Type B pancreatic cell (in vitro differentiated cells): ENCODE measurements around the gene BLMH. TPM values are rescaled to one million over a fixed set of nuclear protein-coding genes. Genes with fewer than 3 reads are reported as not detected.

Experiments used
- DNase-seq: peaks from one replicate; pipeline ENCODE4 v3.0.0; 2021; ENCODE audit warnings: mixed read lengths; ENCODE audit not compliant: unreplicated experiment; ENCODE audit errors: extremely low spot score
- H3K27ac Mint-ChIP-seq: 2 replicates; pipeline ENCODE4 v1.8.0; 2021; ENCODE audit warnings: mild to moderate bottlenecking, mixed read lengths
- H3K27me3 Mint-ChIP-seq: 2 replicates; pipeline ENCODE4 v1.8.0; 2021; ENCODE audit warnings: mixed read lengths
- H3K36me3 Mint-ChIP-seq: 2 replicates; pipeline ENCODE4 v1.8.0; 2021; ENCODE audit warnings: mixed read lengths
- H3K4me1 Mint-ChIP-seq: one replicate; pipeline ENCODE4 v1.8.0; 2021; ENCODE audit warnings: mixed read lengths; ENCODE audit not compliant: unreplicated experiment
- H3K4me3 Mint-ChIP-seq: 2 replicates; pipeline ENCODE4 v1.8.0; 2021; ENCODE audit warnings: mild to moderate bottlenecking, mixed read lengths
- H3K9me3 Mint-ChIP-seq: 2 replicates; pipeline ENCODE4 v1.8.0; 2021; ENCODE audit warnings: mixed read lengths
- total RNA-seq: library from RNA; stranded (reverse); gene quantifications from 2 replicates; pipeline ENCODE4 v1.2.1, GENCODE V29; 2021; ENCODE audit warnings: low replicate concordance
- TF ChIP-seq, protein P1 (sequence below): fragments of 200-600 bp; sonication (generic); conservative IDR thresholded peaks from 2 replicates; pipeline ENCODE4 v1.5.0; 2021; ENCODE audit warnings: antibody characterized with exemption, mild to moderate bottlenecking

BLMH gene
- total RNA-seq, 1 donor from 2014 or later: 58.2 TPM

DNA sequence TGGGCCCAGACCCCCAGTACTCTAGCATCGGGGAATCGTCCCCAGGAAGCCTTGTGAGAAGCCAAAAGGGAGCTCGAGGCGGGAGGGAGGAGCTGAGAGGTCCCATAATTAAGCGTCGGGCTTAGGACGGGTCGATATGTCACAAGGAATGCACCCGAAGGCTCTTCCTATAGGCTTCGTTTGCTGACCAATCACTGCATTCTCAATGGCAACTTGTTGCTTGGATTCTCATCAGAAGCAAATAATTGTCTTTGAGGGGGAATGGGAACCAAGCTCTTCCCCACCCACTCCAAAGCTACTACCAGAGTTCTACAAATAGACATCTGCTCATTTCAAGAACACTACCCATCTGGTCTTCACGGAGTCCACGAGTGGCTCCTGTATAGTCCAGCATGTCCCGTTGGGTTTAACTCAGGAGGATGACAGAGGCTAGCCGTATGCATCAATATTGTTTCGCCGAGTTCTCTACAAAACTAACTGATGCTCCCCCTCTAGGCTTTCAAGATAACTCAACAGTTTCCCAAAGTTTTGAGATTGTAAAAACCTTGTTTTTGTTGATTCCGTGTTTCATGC, 628 bp upstream of the BLMH start:
- TF ChIP-seq, protein P1, sequence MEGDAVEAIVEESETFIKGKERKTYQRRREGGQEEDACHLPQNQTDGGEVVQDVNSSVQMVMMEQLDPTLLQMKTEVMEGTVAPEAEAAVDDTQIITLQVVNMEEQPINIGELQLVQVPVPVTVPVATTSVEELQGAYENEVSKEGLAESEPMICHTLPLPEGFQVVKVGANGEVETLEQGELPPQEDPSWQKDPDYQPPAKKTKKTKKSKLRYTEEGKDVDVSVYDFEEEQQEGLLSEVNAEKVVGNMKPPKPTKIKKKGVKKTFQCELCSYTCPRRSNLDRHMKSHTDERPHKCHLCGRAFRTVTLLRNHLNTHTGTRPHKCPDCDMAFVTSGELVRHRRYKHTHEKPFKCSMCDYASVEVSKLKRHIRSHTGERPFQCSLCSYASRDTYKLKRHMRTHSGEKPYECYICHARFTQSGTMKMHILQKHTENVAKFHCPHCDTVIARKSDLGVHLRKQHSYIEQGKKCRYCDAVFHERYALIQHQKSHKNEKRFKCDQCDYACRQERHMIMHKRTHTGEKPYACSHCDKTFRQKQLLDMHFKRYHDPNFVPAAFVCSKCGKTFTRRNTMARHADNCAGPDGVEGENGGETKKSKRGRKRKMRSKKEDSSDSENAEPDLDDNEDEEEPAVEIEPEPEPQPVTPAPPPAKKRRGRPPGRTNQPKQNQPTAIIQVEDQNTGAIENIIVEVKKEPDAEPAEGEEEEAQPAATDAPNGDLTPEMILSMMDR: no peak
- Mint-ChIP-seq H3K36me3 (peaks cover 4% of the 10 kb centered on the region), H3K4me1 (peaks cover 13% of the 10 kb centered on the region), H3K9me3 (no peaks in the 10 kb centered on the region), H3K4me3 (no peak overlapping the region), H3K27ac (no peak overlapping the region), H3K27me3 (peaks cover 9% of the 10 kb centered on the region)
- DNase-seq: no peak

DNA sequence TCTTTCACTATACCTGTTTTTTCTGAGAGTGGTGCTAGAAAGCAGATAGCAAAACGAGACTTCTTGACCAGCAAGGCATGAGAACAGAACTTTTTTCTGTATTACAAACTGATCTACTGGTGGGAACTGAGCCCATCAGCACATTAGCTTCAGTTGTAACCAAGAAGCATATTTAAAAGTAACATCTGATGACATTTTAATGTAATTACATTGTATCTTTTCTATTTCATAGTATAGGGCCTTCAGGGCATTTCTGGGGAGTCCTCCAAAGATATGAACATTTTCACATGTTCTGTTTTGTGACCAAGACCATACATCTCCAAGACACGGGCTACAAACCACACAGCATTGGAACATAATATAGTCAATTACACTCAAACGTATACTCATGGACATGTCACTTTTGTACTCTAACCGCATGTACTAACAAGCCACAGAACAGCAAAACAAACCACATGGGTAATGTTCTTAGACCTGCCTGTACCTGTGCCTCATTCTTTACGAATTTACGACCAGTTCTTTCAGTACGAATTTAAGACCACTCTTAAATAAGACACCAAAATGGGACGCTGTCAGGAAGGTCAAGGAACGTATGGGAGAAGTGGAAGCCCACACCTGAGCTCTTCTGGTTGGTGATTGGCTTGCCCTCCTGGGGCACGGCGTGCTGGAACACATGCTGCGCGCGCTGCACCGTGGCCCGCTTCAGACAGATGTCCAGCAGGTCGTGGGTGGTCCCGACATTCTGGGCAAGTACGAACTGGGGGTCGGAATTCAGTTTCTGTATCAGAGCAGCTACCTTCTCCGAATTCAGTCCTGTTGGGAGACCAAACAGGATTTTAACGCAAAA, 825 bp downstream of the BLMH start:
- Mint-ChIP-seq H3K4me1 (peaks cover 13% of the 10 kb centered on the region), H3K27me3 (peaks cover 6% of the 10 kb centered on the region), H3K27ac (peak overlapping the region; percentile 75), H3K36me3 (peaks cover 4% of the 10 kb centered on the region), H3K9me3 (no peaks in the 10 kb centered on the region), H3K4me3 (peak overlapping the region; percentile 94)
- no peak for DNase-seq
- TF ChIP-seq, protein P1: no peak

DNA sequence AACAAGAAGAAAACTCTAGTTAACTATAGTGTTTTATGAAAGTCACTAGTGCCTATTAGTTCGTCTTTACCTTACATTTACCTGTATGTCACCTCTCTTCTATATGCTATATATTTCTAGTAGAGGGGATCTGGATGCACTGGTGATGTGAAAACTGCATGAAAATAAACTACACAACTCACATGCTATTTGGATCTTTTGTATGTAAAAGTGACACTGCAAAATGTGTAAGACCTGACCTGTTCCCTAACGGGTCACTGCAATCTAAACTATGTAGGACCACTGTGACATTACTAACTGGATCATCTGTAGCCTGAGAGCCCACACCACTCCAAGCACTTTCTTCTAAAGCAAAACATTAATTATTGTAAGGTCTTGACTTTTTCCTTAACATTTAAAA, 1.7 kb downstream of the BLMH start:
- peak overlapping the region; percentile 94 for H3K4me3 Mint-ChIP-seq
- peaks cover 6% of the 10 kb centered on the region for H3K27me3 Mint-ChIP-seq
- no peak overlapping the region for H3K27ac Mint-ChIP-seq
- peaks cover 4% of the 10 kb centered on the region for H3K36me3 Mint-ChIP-seq
- H3K9me3 Mint-ChIP-seq: no peaks in the 10 kb centered on the region
- DNase-seq: no peak
- H3K4me1 Mint-ChIP-seq: peaks cover 13% of the 10 kb centered on the region
- TF ChIP-seq, protein P1: no peak

DNA sequence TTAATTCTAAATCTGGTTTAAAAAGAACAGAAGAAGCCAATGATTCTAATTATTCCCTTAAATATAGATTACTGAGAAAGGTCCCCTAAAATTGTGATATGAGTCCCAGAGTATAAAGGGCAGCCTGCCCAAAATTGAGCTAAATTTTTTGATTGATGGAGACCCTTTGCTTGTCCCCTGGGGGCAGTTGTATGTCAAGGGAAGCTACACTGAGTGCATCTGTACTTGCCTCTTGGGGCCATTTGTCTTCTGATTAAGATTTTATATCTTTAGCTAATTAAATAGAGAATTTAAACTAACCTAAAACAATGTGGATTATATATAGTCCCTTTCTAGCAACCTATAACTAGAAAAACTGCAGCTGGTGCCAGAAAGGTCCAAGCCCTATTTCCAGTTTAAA, 12.6 kb downstream of the BLMH start:
- H3K36me3 Mint-ChIP-seq: peaks cover 4% of the 10 kb centered on the region
- no peaks in the 10 kb centered on the region for H3K4me1 Mint-ChIP-seq
- no peak for DNase-seq
- TF ChIP-seq, protein P1: no peak
- no peaks in the 10 kb centered on the region for H3K9me3 Mint-ChIP-seq
- H3K27ac Mint-ChIP-seq: no peak overlapping the region
- no peak overlapping the region for H3K4me3 Mint-ChIP-seq
- no peaks in the 10 kb centered on the region for H3K27me3 Mint-ChIP-seq

DNA sequence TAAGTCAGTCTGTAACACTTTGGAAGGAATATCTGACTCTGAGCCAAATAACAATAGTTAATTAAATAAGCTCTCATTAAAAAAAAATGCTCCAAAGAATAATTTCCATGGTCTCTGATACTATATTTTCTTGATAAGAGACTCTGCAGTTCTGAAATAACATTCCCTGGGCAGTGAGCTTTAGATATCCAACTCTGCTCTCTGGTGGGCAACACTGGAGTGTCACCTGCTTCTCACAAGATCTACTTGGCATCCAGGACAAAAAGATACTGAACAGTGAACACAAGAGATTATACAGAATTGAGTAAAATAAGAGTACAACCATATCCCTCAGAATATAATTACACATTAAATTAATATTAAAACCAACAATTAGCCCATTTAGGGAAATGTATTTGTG, 13.7 kb downstream of the BLMH start:
- no peaks in the 10 kb centered on the region for H3K27me3 Mint-ChIP-seq
- no peaks in the 10 kb centered on the region for H3K4me1 Mint-ChIP-seq
- peaks cover 13% of the 10 kb centered on the region for H3K36me3 Mint-ChIP-seq
- H3K27ac Mint-ChIP-seq: no peak overlapping the region
- TF ChIP-seq, protein P1: peak; percentile 74
- H3K9me3 Mint-ChIP-seq: no peaks in the 10 kb centered on the region
- DNase-seq: no peak
- no peak overlapping the region for H3K4me3 Mint-ChIP-seq
